NB4 (cell line): Measurements from ENCODE around the gene FAM184A.
"Not testable (repeated sequence)": the region's sequence is repeated elsewhere in the genome, so short reads cannot be mapped to it uniquely, and the experiment has no call there.

Experiments used
- DNase-seq: peaks from one replicate; pipeline ENCODE4 v3.0.0; 2010; ENCODE audit warnings: low read depth
- H3K4me3 ChIP-seq: one replicate; pipeline ENCODE4 v1.5.1; 2011; ENCODE audit warnings: mild to moderate bottlenecking, low read depth, low read length, moderate library complexity
- MAX ChIP-seq: IDR thresholded peaks from 2 replicates; pipeline ENCODE4 v1.6.1; 2011; ENCODE audit warnings: low read depth, low read length
- MYC ChIP-seq: IDR thresholded peaks from 2 replicates; pipeline ENCODE4 v1.6.1; 2011; ENCODE audit warnings: low read depth, low read length
- POLR2A ChIP-seq: IDR thresholded peaks from 2 replicates; pipeline ENCODE4 v1.6.1; 2011; ENCODE audit warnings: mild to moderate bottlenecking; ENCODE audit not compliant: insufficient read length; ENCODE audit errors: extremely low read depth
- TF ChIP-seq, protein P1 (sequence below): IDR thresholded peaks from one replicate; pipeline ENCODE4 v1.5.1; 2012; ENCODE audit warnings: low read depth, low read length

FAM184A gene

DNA sequence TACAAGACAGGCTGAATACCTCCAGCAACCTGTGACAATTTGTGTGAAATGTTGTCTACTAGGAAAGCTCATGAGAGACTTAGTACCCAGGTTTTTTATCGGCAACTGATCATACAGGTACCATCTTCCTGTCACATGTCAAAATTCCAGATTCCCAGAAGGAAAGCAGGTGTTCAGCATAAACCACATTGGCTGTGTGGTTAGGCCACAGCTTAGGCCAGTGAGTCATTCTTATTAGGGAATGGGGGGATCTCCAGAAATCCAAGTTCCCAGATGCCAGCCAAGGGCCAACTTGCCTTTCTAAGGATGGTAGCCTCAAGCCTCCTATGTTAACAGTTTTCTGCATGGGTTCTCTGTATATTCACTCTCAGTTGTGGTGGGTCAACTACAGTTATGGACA is 65.9 kb downstream of the FAM184A start:
- DNase-seq: no peak
- TF ChIP-seq MAX (no peak), POLR2A (no peak), MYC (no peak)
- TF ChIP-seq, protein P1, sequence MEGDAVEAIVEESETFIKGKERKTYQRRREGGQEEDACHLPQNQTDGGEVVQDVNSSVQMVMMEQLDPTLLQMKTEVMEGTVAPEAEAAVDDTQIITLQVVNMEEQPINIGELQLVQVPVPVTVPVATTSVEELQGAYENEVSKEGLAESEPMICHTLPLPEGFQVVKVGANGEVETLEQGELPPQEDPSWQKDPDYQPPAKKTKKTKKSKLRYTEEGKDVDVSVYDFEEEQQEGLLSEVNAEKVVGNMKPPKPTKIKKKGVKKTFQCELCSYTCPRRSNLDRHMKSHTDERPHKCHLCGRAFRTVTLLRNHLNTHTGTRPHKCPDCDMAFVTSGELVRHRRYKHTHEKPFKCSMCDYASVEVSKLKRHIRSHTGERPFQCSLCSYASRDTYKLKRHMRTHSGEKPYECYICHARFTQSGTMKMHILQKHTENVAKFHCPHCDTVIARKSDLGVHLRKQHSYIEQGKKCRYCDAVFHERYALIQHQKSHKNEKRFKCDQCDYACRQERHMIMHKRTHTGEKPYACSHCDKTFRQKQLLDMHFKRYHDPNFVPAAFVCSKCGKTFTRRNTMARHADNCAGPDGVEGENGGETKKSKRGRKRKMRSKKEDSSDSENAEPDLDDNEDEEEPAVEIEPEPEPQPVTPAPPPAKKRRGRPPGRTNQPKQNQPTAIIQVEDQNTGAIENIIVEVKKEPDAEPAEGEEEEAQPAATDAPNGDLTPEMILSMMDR: no peak
- no peak overlapping the region for H3K4me3 ChIP-seq

GRCh38 chr6:119009266-119009665 is 69.2 kb downstream of the FAM184A start:
- DNase-seq, H3K4me3 ChIP-seq: not testable (repeated sequence)

GRCh38 chr6:119006974-119007373 is 71.5 kb downstream of the FAM184A start:
- DNase-seq: no peak
- H3K4me3 ChIP-seq: no peak overlapping the region
- TF ChIP-seq MAX: no peak
- no peak for TF ChIP-seq MYC
- TF ChIP-seq, protein P1: no peak
- TF ChIP-seq POLR2A: no peak

- no peak overlapping the region for H3K4me3 ChIP-seq
- TF ChIP-seq, protein P1: no peak
- TF ChIP-seq POLR2A (no peak), MAX (no peak), MYC (no peak)
- no peak for DNase-seq
These were observed 76.4 kb downstream of the FAM184A start for GRCh38 chr6:119002069-119002468.

GRCh38 chr6:118999494-119000040 is 78.9 kb downstream of the FAM184A start:
- no peak for TF ChIP-seq POLR2A
- no peak for TF ChIP-seq MAX
- no peak for TF ChIP-seq MYC
- TF ChIP-seq, protein P1: no peak
- H3K4me3 ChIP-seq: no peak overlapping the region
- no peak for DNase-seq

DNA sequence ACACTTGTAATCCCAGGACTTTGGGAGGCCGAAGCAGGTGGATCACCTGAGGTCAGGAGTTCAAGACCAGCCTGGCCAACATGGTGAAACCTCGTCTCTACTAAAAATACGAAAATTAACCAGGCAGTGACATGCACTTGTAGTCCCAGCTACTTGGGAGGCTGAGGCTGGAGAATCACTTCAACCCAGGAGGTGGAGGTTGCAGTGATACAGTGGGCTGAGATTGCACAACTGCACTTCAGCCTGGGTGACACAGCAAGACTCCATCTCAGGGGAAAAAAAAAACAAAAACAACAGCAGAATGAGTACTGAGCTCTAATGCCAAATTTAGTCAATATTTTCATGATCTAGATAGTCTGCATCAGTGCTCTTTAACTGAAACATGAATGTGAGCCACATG is 81.0 kb downstream of the FAM184A start:
- not testable (repeated sequence) for H3K4me3 ChIP-seq
- DNase-seq: peak; percentile 6

DNA sequence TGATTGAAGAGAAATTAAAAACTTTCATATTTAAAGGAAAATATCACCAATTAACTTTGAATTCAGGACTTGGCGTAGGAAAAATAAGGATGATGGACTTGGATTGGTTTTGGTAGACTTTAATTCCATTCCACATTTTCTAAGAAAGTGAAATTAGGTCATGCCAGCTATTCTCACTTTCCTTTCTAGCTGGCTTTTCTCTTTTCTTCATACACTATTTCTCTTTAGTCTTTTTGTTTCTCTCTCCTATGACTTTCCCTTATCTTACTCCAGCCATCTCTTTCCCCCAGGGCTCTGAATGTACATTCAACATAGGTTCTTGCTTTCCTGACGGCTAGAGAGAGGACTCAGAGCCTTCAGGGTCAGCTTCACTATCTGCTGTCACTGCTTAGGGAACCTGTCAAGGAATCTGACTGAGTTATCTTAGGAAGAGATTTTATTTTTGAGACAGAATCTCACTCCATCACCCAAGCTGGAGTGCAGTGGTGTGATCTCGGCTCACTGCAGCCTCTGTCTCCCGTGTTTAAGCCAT is 82.1 kb downstream of the FAM184A start:
- no peak for DNase-seq
- H3K4me3 ChIP-seq: no peak overlapping the region
- TF ChIP-seq POLR2A (no peak), MAX (no peak), MYC (no peak)
- TF ChIP-seq, protein P1: no peak
